HG02759 (cell line): ENCODE results near the gene LDLRAP1.
"Not testable (repeated sequence)": the region's sequence is repeated elsewhere in the genome, so short reads cannot be mapped to it uniquely, and the experiment has no call there.

Source experiments
- ATAC-seq: cut with Tn5 transposase; IDR thresholded peaks from one replicate; pipeline ENCODE4 v1.9.1; 2021; ENCODE audit warnings: mild to moderate bottlenecking, moderate library complexity; ENCODE audit not compliant: unreplicated experiment

LDLRAP1 gene

GRCh38 chr1:25543425-25544242 lies at the start of gene LDLRAP1:
TSS of gene LDLRAP1 (plus strand) at chr1:25543606. CDS start at chr1:25543699, 93 bp downstream.
- peak; percentile 91 for ATAC-seq

GRCh38 chr1:25494952-25495351 lies 48.5 kb upstream of the LDLRAP1 start:
- no peak for ATAC-seq

GRCh38 chr1:25500694-25501093 lies 42.7 kb upstream of the LDLRAP1 start:
- ATAC-seq: no peak

- ATAC-seq: no peak
Observed at GRCh38 chr1:25501235-25502058, 42.0 kb upstream of the LDLRAP1 start.

GRCh38 chr1:25502957-25503356 lies 40.4 kb upstream of the LDLRAP1 start:
- no peak for ATAC-seq

- no peak for ATAC-seq
Observed at GRCh38 chr1:25503551-25504426, 39.6 kb upstream of the LDLRAP1 start.

GRCh38 chr1:25504706-25505595 lies 38.5 kb upstream of the LDLRAP1 start:
- no peak for ATAC-seq

GRCh38 chr1:25505656-25506385 lies 37.6 kb upstream of the LDLRAP1 start:
- ATAC-seq: no peak

- not testable (repeated sequence) for ATAC-seq
Observed at GRCh38 chr1:25506566-25507463, 36.6 kb upstream of the LDLRAP1 start.

GRCh38 chr1:25513666-25514065 lies 29.7 kb upstream of the LDLRAP1 start:
- ATAC-seq: no peak

GRCh38 chr1:25515033-25515432 lies 28.4 kb upstream of the LDLRAP1 start:
- ATAC-seq: no peak

- ATAC-seq: no peak
Observed at GRCh38 chr1:25516686-25517085, 26.7 kb upstream of the LDLRAP1 start.

- no peak for ATAC-seq
Observed at GRCh38 chr1:25517476-25518394, 25.7 kb upstream of the LDLRAP1 start.

- ATAC-seq: no peak
Observed at GRCh38 chr1:25519624-25520023, 23.8 kb upstream of the LDLRAP1 start.

GRCh38 chr1:25520446-25521061 lies 22.9 kb upstream of the LDLRAP1 start:
- no peak for ATAC-seq

GRCh38 chr1:25522031-25522655 lies 21.3 kb upstream of the LDLRAP1 start:
- ATAC-seq: no peak
